HepG2 (cell line): ENCODE results near the gene TMEM256. TPM values are rescaled to one million over a fixed set of nuclear protein-coding genes. Genes with fewer than 3 reads are reported as not detected.
A peak's percentile ranks its signal among the peaks of the same experiment; 100 is the strongest.

Source experiments
- AGO1 ChIP-seq: fragments of 200-400 bp; formaldehyde crosslinking; IDR thresholded peaks from 2 replicates; pipeline ENCODE4 v1.6.1; 2017; ENCODE audit warnings: mild to moderate bottlenecking, low read depth, low read length, moderate library complexity; ENCODE audit not compliant: poor library complexity, severe bottlenecking
- DPF2 ChIP-seq: sonication (generic); formaldehyde crosslinking; IDR thresholded peaks from 2 replicates; pipeline ENCODE4 v1.4.0; 2020; ENCODE audit warnings: mild to moderate bottlenecking, low read depth, missing genetic modification reagents, borderline replicate concordance
- FOSL1 ChIP-seq: sonication (generic); formaldehyde crosslinking; IDR thresholded peaks from 2 replicates; pipeline ENCODE4 v1.9.0; 2021; ENCODE audit warnings: missing genetic modification reagents, borderline replicate concordance
- GABPA ChIP-seq, 2 experiments: IDR thresholded peaks; 2 replicates each; pipeline ENCODE4 v1.6.1; 2011 to 2016; ENCODE audit warnings: low read depth in 2 of 2, low read length in 1 of 2, missing biosample characterization in 1 of 2, missing genetic modification characterization in 1 of 2
- HMG20B ChIP-seq: conservative IDR thresholded peaks from 2 replicates; pipeline ENCODE4 v1.6.1; 2016; ENCODE audit warnings: missing genetic modification reagents, missing compliant biosample characterization
- JARID2 ChIP-seq: sonication (generic); formaldehyde crosslinking; IDR thresholded peaks from 2 replicates; pipeline ENCODE4 v1.8.1; 2023; ENCODE audit warnings: missing genetic modification reagents, inconsistent platforms; ENCODE audit not compliant: insufficient replicate concordance
- KDM3A ChIP-seq: IDR thresholded peaks from 2 replicates; pipeline ENCODE4 v1.6.1; 2018; ENCODE audit warnings: low read depth, missing compliant biosample characterization
- NFYC ChIP-seq: IDR thresholded peaks from 2 replicates; pipeline ENCODE4 v1.6.1; 2016; ENCODE audit warnings: missing genetic modification reagents, missing compliant biosample characterization
- NKX3-1 ChIP-seq: sonication (generic); formaldehyde crosslinking; IDR thresholded peaks from 2 replicates; pipeline ENCODE4 v1.5.0; 2020; ENCODE audit warnings: missing genetic modification reagents
- PAWR ChIP-seq: sonication (generic); formaldehyde crosslinking; IDR thresholded peaks from 2 replicates; pipeline ENCODE4 v1.4.0; 2020; ENCODE audit warnings: missing genetic modification reagents, mild to moderate bottlenecking, borderline replicate concordance
- SAP130 ChIP-seq: IDR thresholded peaks from 2 replicates; pipeline ENCODE4 v1.6.1; 2016; ENCODE audit warnings: low read depth
- SATB2 ChIP-seq: sonication (generic); formaldehyde crosslinking; IDR thresholded peaks from 2 replicates; pipeline ENCODE4 v1.5.0; 2020; ENCODE audit warnings: missing genetic modification reagents
- SIN3A ChIP-seq: IDR thresholded peaks from 2 replicates; pipeline ENCODE4 v1.6.1; 2011; ENCODE audit warnings: low read depth, mild to moderate bottlenecking, control low read depth, low read length, borderline replicate concordance
- STAT5B ChIP-seq: sonication (generic); formaldehyde crosslinking; IDR thresholded peaks from 2 replicates; pipeline ENCODE4 v1.4.0; 2020; ENCODE audit warnings: missing genetic modification reagents
- ZKSCAN5 ChIP-seq: sonication (generic); formaldehyde crosslinking; IDR thresholded peaks from 2 replicates; pipeline ENCODE4 v1.5.1; 2020; ENCODE audit warnings: mild to moderate bottlenecking, missing genetic modification reagents
- ZNF205 ChIP-seq: IDR thresholded peaks from 2 replicates; pipeline ENCODE4 v1.6.1; 2018; ENCODE audit warnings: missing biosample characterization, missing genetic modification reagents
- ZNF232 ChIP-seq: sonication (generic); formaldehyde crosslinking; IDR thresholded peaks from 2 replicates; pipeline ENCODE4 v1.4.0; 2020; ENCODE audit warnings: missing genetic modification reagents, borderline replicate concordance
- ZNF576 ChIP-seq: sonication (generic); formaldehyde crosslinking; IDR thresholded peaks from 2 replicates; pipeline ENCODE4 v1.4.0; 2020; ENCODE audit warnings: mild to moderate bottlenecking, missing genetic modification reagents
- ZNF629 ChIP-seq: sonication (generic); formaldehyde crosslinking; conservative IDR thresholded peaks from 2 replicates; pipeline ENCODE4 v1.5.0; 2020; ENCODE audit warnings: missing genetic modification reagents
- ZNF652 ChIP-seq: IDR thresholded peaks from 2 replicates; pipeline ENCODE4 v1.6.1; 2016; ENCODE audit warnings: low read depth, borderline replicate concordance
- ZNF83 ChIP-seq: sonication (generic); formaldehyde crosslinking; IDR thresholded peaks from 2 replicates; pipeline ENCODE4 v1.4.0; 2020; ENCODE audit warnings: missing genetic modification reagents, mild to moderate bottlenecking, borderline replicate concordance
- ZNF839 ChIP-seq: sonication (generic); formaldehyde crosslinking; IDR thresholded peaks from 2 replicates; pipeline ENCODE4 v1.4.0; 2020; ENCODE audit warnings: missing genetic modification reagents, mild to moderate bottlenecking, borderline replicate concordance
- ZSCAN21 ChIP-seq: sonication (generic); formaldehyde crosslinking; IDR thresholded peaks from 2 replicates; pipeline ENCODE4 v1.8.0; 2022; ENCODE audit warnings: mild to moderate bottlenecking, missing genetic modification reagents, moderate library complexity, borderline replicate concordance
- ZSCAN31 ChIP-seq: sonication (generic); formaldehyde crosslinking; IDR thresholded peaks from 2 replicates; pipeline ENCODE4 v1.5.0; 2020; ENCODE audit warnings: low read depth, mild to moderate bottlenecking, missing genetic modification reagents
- polyA plus RNA-seq, 8 experiments: library from polyadenylated mRNA; depleted of rRNA in 3 of 8; stranded (reverse) in 7 of 8; unstranded in 1 of 8; fragments of >200 nt; fragmentation: Illumina TruSeq in 4 of 8; extraction: Trizol in 4 of 8; gene quantifications; 2 replicates each; pipeline versions ENCODE4 v1.2.1 to v1.2.3, GENCODE V29; 2011 to 2016; ENCODE audit warnings: low read depth in 4 of 8, missing spikeins in 1 of 8, mixed read lengths in 1 of 8; ENCODE audit not compliant: insufficient read depth in 1 of 8
- total RNA-seq, 5 experiments: library from RNA; depleted of rRNA; stranded (reverse); fragments of >200 nt; fragmentation: Illumina TruSeq; extraction: Trizol; gene quantifications; 2 replicates each; pipeline ENCODE4 v1.2.3, GENCODE V29; 2016; ENCODE audit warnings: low read depth in 1 of 5
- TF ChIP-seq, protein P1 (sequence below): sonication (generic); formaldehyde crosslinking; IDR thresholded peaks from 2 replicates; pipeline ENCODE4 v1.8.1; 2023; ENCODE audit warnings: mild to moderate bottlenecking, missing genetic modification reagents, borderline replicate concordance
- TF ChIP-seq, protein P2 (sequence below): sonication (generic); formaldehyde crosslinking; conservative IDR thresholded peaks from 2 replicates; pipeline ENCODE4 v1.8.0; 2022; ENCODE audit warnings: missing genetic modification reagents

The TMEM256 gene
- total and polyA plus RNA-seq, 2 of the 13 experiments (the other 11 are each of a cell fraction or from before 2014, with no cell fraction given), result 231 to 252 TPM

- TF ChIP-seq, protein P1, sequence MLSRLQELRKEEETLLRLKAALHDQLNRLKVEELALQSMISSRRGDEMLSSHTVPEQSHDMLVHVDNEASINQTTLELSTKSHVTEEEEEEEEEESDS (CRISPR knock-in tag), result no peak
- no peak for TF ChIP-seq PAWR
- TF ChIP-seq ZNF205 (CRISPR knock-in tag), result no peak
- no peak for TF ChIP-seq ZKSCAN5
- TF ChIP-seq ZSCAN31 (CRISPR knock-in tag), result peak; percentile 46; the same call in 1 of the 2 replicates
- no peak for TF ChIP-seq ZNF629
- TF ChIP-seq JARID2 (CRISPR knock-in tag), result no peak
- no peak for TF ChIP-seq NKX3-1
- TF ChIP-seq STAT5B, result no peak
- TF ChIP-seq SATB2 (CRISPR knock-in tag), result no peak
- TF ChIP-seq ZNF839 (CRISPR knock-in tag), result no peak
- TF ChIP-seq AGO1, result peak; percentile 72
- no peak for TF ChIP-seq FOSL1 (CRISPR knock-in tag)
- TF ChIP-seq ZSCAN21, result peak; percentile 68
- TF ChIP-seq ZNF652 (CRISPR knock-in tag), result no peak
- no peak; the same call in 1 of the 2 replicates for TF ChIP-seq NFYC (CRISPR knock-in tag)
- no peak; the same call in 1 of the 2 replicates for TF ChIP-seq DPF2 (CRISPR knock-in tag)
- peak; percentile 87 for TF ChIP-seq SAP130 (CRISPR knock-in tag)
- TF ChIP-seq, protein P2, sequence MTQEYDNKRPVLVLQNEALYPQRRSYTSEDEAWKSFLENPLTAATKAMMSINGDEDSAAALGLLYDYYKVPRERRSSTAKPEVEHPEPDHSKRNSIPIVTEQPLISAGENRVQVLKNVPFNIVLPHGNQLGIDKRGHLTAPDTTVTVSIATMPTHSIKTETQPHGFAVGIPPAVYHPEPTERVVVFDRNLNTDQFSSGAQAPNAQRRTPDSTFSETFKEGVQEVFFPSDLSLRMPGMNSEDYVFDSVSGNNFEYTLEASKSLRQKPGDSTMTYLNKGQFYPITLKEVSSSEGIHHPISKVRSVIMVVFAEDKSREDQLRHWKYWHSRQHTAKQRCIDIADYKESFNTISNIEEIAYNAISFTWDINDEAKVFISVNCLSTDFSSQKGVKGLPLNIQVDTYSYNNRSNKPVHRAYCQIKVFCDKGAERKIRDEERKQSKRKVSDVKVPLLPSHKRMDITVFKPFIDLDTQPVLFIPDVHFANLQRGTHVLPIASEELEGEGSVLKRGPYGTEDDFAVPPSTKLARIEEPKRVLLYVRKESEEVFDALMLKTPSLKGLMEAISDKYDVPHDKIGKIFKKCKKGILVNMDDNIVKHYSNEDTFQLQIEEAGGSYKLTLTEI (CRISPR knock-in tag), result no peak
- TF ChIP-seq ZNF576 (CRISPR knock-in tag), result no peak
- TF ChIP-seq SIN3A, result peak; percentile 49; the same call in 1 of the 2 replicates
- no peak for TF ChIP-seq ZNF83 (CRISPR knock-in tag)
- TF ChIP-seq HMG20B, result no peak
- no peak for TF ChIP-seq ZNF232
- no peak for TF ChIP-seq KDM3A
- no peak for TF ChIP-seq GABPA (IDR thresholded peaks at IDR 0.05; ENCODE audit: low read depth, low read length)
- TF ChIP-seq GABPA (CRISPR knock-in tag; IDR thresholded peaks at IDR 0.05; ENCODE audit: low read depth), result peak; percentile 63
These were observed 41.1 kb upstream of the TMEM256 start, which contains the start of gene CHRNB1 (continued) for GRCh38 chr17:7444682-7445618.
